Liver (tissue), 3 donors: ENCODE data around the gene ORC3.

Experiments used
- ATF3 ChIP-seq: IDR thresholded peaks from 2 replicates; pipeline ENCODE4 v1.6.1; 2016; ENCODE audit warnings: antibody characterized with exemption
- EGR1 ChIP-seq, 2 donors: IDR thresholded peaks; 2 replicates each; pipeline ENCODE4 v1.6.1; 2016 to 2018; ENCODE audit warnings: antibody characterized with exemption in 2 of 2, low read depth in 2 of 2
- GABPA ChIP-seq, 2 donors: IDR thresholded peaks in 1 of 2; conservative IDR thresholded peaks in 1 of 2; 2 replicates each; pipeline ENCODE4 v1.6.1; 2016; ENCODE audit warnings: antibody characterized with exemption in 2 of 2, mild to moderate bottlenecking in 1 of 2, moderate library complexity in 1 of 2
- JUND ChIP-seq, 2 donors: IDR thresholded peaks; 2 replicates each; pipeline ENCODE4 v1.6.1; 2016; ENCODE audit warnings: antibody characterized with exemption in 2 of 2
- MAX ChIP-seq: IDR thresholded peaks from 2 replicates; pipeline ENCODE4 v1.6.1; 2016; ENCODE audit warnings: antibody characterized with exemption
- RAD21 ChIP-seq, 2 donors: IDR thresholded peaks; 2 replicates each; pipeline ENCODE4 v1.6.1; 2016; ENCODE audit warnings: antibody characterized with exemption in 2 of 2, mild to moderate bottlenecking in 2 of 2
- RXRA ChIP-seq, 2 donors: IDR thresholded peaks; 2 replicates each; pipeline ENCODE4 v1.6.1; 2017 to 2018; ENCODE audit warnings: antibody characterized with exemption in 2 of 2, mild to moderate bottlenecking in 1 of 2
- YY1 ChIP-seq: IDR thresholded peaks from 2 replicates; pipeline ENCODE4 v1.6.1; 2016; ENCODE audit warnings: antibody characterized with exemption, mild to moderate bottlenecking
- TF ChIP-seq, protein P1 (sequence below): fragments of 150-350 bp; IDR thresholded peaks from 2 replicates; pipeline ENCODE4 v1.5.1; 2017; ENCODE audit warnings: improper control_type of control experiment, low read depth, low read length; ENCODE audit not compliant: missing input control
- donor health status: healthy.
- donor health status: healthy.

DNA sequence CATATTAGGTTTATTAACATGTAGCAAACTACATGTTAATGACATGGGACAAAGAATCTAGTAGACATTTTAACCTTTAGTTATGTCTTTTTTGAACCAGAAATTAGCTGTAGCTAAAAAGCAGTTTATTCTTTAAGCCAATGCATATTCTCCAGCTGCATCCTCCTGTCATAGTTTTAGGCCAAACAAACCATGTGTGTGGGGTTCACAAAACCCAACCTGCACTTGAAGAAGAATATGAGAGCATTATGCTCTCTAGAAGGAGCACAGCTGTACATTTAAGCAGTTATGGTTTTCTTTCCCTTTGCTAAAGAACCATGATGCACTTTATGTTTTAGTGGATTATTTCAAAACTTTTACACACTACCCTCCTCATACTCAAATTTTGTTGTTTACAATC lies 65.9 kb downstream of the ORC3 start:
- TF ChIP-seq RAD21 (IDR thresholded peaks at IDR 0.05) (no peak), YY1 (no peak), RXRA (IDR thresholded peaks at IDR 0.05) (no peak), JUND (IDR thresholded peaks at IDR 0.05) (no peak), GABPA (IDR thresholded peaks at IDR 0.05 in 1 of 2, conservative IDR thresholded peaks at IDR 0.05 in 1 of 2) (no peak), MAX (no peak), ATF3 (no peak), EGR1 (IDR thresholded peaks at IDR 0.05; ENCODE audit: low read depth in 2 of 2) (no peak)
- TF ChIP-seq, protein P1, sequence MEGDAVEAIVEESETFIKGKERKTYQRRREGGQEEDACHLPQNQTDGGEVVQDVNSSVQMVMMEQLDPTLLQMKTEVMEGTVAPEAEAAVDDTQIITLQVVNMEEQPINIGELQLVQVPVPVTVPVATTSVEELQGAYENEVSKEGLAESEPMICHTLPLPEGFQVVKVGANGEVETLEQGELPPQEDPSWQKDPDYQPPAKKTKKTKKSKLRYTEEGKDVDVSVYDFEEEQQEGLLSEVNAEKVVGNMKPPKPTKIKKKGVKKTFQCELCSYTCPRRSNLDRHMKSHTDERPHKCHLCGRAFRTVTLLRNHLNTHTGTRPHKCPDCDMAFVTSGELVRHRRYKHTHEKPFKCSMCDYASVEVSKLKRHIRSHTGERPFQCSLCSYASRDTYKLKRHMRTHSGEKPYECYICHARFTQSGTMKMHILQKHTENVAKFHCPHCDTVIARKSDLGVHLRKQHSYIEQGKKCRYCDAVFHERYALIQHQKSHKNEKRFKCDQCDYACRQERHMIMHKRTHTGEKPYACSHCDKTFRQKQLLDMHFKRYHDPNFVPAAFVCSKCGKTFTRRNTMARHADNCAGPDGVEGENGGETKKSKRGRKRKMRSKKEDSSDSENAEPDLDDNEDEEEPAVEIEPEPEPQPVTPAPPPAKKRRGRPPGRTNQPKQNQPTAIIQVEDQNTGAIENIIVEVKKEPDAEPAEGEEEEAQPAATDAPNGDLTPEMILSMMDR, result no peak
